NCI-H2227 (cell line): ENCODE data around the gene LAMP1.
"Not testable (repeated sequence)": the region's sequence is repeated elsewhere in the genome, so short reads cannot be mapped to it uniquely, and the experiment has no call there.

ENCODE experiments used
- DNase-seq: peaks from one replicate; lab custom pipeline; 2025; ENCODE audit not compliant: unreplicated experiment; lab: John Stamatoyannopoulos, UW

LAMP1 gene, protein sequence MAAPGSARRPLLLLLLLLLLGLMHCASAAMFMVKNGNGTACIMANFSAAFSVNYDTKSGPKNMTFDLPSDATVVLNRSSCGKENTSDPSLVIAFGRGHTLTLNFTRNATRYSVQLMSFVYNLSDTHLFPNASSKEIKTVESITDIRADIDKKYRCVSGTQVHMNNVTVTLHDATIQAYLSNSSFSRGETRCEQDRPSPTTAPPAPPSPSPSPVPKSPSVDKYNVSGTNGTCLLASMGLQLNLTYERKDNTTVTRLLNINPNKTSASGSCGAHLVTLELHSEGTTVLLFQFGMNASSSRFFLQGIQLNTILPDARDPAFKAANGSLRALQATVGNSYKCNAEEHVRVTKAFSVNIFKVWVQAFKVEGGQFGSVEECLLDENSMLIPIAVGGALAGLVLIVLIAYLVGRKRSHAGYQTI

DNA sequence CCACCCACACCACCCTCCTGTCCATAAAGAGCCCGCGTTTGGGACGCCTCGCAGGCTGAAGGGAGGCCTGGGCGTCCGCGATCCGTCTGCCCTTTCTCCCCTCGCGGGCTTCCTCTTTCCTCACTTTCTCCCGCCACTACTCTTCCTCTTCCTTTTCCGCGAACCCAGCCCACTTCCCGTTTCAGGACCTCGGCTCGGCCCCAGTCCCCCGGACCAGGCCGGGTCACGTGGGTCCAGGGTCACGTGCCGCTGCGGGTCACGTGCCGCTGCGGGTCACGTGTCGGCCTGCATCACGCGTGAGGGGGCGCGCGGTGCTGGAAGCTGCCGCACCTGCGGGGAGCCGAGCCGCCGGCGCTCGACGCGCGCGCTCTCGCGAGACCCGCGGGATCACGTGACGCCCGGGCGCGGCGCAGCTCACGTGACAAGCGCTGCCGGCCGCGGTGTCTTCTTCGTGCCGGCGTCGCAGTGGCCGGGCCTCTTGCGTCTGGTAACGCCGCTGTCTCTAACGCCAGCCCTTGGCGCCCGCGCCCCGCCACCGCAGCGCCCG, at the start of gene LAMP1:
Gene LAMP1 (plus strand): TSS at position 417 of the 547 bp plus-strand sequence. CDS start 196 bp downstream, outside the sequence.
- DNase-seq: peak; percentile 98

DNA sequence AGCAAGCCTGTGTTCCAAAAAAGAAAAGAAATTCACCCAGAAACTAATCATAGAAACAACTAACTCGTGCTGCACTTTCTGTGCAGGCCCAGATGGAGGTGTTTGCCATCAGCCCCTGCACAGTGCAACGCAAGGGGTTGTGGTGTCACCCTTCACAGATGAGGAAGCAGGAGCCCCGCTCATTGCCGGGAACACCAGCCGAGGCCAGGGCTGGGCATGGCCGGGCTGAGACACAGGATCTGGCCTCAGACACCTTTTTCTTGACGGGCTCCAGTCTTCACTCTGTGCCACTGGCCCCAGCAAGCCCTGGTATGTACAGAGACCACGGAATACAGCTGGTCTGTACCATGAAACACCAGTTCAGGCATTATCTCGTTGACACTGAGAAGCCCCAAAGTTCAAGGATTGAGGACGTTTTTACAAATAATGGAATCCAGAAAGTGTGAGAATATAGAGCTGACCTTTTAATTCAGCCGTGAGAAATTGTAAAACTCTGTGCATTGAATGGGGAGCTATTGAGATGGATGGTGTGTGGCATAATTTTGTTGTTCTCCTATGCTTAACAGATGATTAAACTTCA, 44.4 kb upstream of the LAMP1 start:
- no peak for DNase-seq

DNA sequence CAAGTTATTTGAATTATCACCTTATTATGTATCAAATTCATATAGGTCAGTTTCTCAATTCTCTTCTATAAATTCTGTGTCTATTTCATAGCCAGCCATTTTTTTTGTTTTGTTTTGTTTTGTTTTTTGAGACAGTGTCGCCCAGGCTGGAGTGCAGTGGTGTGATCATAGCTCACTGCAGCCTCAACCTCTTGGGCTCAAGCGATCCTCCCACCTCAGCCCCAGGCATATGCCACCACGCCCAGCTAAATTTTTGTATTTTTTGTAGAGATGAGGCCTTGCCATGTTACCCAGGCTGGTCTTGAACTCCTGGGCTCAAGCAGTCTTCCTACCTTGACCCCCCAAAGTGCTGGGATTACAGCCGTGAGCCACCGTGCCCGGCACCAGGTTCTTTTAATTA, 39.1 kb upstream of the LAMP1 start:
- DNase-seq: not testable (repeated sequence)

DNA sequence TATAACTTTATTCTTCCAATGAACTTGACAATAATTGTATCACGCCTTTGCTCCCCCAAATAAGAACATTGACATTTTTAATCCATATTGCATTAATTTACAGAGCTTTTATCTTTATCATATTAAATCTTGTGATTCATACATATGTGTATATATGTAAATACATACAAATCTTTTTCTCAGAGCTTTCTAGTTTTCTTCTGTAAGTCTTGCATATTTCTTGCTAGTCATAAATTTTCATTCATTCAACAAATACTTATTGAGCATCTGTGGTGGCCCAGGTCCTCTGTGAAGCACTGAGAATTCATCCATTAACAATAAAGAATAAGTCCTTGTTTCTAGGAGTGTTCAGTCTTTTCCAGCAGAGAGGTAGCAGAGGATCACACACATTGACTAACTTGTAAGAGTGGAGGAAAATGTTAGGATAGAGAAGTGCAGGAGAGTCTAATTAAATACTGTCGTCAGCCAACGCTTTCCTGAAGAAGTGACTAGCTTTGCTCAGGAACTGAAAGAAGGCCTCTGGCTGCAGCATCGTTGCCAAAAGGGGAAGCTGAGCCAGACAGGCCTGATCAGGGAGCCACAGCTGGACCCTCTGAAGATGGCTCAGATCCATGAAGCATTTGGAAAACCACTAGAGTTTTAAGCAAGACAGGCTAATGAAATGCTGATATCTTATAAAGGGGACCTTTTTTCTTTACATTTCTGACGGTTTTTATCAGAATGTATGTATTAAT, 38.6 kb upstream of the LAMP1 start:
- DNase-seq: no peak

DNA sequence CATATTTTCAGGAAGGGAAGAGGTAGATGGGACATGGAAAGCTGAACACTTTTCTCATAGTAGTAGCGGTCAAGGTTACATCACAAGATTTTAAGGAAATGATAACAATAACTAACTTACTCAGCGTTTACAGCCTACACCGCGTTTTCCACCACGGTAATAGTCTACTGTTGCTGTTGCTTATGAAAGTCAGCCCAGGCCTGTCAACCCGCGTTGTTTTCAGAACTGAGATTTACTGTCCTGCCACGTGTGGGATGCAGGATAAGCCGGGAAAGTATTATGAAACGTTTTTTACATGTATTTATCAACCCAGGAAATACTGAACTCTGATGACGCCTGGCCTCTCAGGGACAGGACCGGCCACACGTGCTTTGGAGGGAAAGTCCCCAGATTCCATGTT, 36.0 kb upstream of the LAMP1 start:
- DNase-seq: no peak

DNA sequence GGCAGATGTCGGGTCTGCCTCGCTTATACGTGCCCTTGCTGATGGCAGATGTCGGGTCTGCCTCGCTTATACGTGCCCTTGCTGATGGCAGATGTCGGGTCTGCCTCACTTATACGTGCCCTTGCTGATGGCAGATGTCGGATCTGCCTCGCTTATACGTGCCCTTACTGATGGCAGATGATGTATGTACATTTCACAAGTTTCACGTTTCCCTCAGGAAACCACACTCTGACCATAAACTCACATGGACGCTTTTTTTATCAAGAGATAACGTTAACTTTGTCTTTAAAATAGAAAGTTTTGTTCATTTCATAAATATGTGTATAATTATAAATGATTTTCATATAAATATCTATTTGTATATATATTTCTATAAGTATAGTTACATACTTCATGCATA, 34.0 kb upstream of the LAMP1 start:
- DNase-seq: not testable (repeated sequence)

DNA sequence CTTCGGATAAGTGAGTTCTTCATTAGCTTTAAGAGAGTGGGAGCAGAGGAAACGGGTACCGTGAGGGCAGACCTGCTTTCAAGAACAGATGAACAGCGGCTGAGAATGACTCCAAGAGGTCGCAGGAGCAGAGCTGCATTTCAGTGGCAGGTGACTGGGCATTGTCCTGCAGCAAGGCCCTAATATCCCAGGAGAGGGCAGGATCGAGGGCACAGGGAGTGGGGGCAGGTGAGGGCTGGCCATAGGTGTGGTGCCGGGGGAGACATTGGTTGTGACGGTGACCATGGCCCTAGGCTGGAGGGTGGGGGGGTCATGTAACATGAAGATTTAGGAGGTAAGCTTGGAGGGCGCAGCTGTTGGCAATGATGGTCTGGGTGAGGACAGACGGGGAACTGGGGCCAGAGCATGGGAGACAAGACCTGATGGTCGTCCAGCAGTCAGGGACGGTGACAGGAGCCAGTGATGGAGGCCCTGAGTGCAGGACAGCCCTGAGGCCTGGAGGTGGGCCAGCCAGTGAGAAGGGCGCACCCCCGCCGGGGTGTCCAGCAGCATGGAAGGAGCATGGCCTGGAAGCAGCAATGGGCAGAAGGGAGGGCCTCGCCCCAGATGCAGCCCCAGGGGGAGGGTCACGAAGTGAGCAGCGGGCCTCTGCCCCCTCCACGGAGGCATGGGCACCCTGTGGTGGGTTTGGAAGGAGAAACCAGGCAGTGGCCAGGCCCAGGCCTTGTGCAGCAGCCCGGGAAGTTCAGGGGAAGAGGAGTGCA, 29.2 kb upstream of the LAMP1 start:
- no peak for DNase-seq

DNA sequence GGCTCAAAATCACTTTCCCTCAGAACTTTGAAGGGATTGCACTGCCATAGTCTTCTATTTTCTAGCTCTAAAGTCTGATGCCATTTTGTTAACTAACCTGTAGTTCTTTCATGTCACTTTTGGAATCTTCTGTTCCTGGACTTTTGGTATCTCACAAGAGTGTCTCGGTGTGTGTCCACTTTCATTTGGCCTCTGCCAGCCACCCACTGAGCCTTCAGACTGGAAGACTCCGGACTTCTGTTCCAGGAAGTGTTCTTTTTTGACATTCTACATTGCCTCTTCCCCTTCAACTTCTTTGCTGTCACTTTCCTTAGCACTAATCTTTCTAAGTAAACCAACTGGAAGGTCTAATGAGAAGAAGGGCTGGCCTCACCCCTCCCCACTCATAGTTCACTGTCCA, 25.0 kb upstream of the LAMP1 start:
- no peak for DNase-seq

DNA sequence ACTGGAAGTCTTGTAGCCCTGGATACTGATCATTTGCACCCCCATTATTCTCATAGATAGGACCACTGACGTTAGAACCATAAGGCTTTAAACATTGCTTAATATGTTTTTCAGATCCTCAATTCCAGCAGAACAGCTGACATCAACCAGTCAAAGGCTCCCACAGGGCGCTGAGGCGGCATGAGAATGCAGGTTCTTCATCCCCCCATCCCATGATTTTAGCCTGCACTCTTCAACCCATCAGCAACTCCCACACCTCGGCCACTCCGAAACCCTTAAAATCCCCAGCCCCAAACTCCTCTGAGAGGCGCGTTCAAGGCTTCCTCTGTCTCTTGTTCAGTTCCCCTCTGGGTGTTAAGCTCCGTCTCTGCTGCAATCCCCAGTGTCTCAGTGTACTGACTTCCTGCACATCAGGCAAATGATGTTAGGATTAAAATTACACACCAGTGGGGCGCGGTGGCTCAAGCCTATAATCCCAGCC, 24.3 kb upstream of the LAMP1 start:
- DNase-seq: no peak

DNA sequence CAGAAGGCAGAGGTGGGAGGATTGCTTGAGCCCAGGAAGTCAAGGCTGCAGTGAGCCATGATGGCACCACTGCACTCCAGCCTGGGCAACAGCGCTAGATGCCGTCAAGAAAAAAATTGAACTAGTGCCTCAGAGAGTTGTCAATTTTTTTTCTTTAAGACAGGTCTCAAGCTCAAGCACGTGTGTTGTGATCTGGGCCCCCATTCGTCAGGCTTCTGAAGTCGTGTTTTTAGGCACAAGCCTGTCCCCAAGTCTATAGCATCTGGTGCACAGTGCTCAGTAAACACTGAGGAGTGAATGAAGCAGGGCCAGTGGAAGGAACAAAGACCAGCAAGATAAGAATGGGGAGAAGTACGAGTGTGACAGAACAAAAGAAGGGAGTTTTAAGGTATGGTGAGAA, 23.7 kb upstream of the LAMP1 start:
- DNase-seq: no peak

DNA sequence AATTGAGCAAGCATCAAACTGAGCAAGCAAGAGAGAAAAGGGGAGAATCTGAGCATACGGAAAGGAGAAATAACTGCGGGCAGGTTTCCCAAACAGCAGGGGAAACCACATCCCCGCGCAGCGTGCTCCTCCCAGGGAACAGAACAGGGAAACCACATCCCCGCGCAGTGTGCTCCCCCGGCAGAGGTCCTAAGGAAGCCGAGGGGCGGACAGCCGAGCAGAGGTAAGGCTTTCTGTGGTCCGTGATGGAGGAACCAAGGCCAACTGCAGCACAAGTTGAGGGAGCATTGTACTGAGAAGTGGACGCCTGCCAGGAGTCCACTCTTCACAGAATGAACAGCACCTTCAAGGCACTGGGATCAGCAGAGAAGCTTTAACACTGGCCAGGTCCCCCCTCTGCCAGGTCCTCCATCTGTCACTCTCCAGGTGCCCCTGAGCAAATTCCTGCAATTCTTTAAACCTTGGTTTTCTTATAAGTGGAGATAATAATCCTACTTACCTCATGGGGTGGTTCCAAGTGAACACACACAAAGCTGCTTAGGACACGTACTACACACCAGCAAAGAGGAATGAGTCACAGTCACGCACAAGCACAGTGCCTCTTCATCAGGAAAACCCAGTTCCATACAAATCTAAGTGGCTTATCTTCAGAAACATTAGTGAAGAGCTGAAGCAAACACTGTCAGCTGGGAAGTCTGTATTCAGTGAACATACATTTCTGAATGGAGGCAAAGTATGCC, 23.0 kb upstream of the LAMP1 start:
- DNase-seq: no peak

DNA sequence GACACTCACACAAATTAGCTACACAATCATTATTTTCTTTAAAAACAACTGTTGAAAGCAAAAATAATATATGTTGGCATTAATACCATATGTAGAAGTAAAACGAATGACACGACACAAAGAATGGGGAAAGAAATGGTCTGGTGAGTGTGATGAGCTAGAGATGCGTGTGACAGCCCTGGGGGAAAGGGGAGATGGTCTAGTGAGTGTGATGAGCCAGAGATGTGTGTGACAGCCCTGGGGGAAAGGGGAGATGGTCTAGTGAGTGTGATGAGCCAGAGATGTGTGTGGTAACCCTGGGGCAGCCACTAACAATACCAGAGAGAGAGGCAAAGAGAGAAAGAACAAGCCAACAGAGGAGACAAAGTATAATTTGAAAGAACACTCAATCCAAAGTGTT, 22.3 kb upstream of the LAMP1 start:
- DNase-seq: no peak

DNA sequence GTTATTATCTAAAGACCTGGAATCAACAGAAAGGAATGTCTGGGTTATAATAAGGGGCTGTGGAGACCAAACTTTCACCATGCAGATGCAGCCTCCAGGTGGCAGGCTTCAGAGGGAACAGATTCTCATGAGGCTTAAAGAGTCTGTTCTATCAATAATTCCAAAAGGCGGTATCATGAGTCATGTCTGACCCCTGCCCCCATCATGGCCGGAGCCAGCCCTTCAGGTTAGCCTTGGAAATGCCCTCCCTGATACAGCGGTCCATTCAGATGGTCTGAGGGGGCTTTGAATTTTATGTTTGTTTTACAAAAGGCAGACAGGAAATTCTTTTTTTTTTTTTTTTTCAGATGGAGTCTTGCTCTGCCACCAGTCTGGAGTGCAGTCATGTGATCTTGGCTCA, 21.7 kb upstream of the LAMP1 start:
- DNase-seq: peak; percentile 17

DNA sequence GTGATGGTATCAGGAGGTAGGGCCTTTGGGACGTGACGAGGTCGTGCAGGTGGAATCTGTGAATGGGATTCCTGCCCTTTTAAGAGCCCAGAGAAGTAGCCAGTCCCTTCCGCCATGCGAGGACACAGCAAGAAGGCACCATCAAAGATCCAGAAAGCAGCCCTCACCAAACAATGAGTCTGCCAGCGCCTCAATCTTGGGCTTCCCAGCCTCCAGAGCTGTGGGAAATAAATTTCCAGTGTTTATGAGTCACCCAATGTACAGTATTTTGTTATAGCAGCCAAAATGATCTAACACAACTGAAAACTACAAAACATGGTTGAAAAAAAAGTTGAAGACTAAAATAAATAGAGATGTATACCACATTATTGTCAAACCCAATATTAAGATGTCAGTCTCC, 16.9 kb upstream of the LAMP1 start:
- DNase-seq: no peak

DNA sequence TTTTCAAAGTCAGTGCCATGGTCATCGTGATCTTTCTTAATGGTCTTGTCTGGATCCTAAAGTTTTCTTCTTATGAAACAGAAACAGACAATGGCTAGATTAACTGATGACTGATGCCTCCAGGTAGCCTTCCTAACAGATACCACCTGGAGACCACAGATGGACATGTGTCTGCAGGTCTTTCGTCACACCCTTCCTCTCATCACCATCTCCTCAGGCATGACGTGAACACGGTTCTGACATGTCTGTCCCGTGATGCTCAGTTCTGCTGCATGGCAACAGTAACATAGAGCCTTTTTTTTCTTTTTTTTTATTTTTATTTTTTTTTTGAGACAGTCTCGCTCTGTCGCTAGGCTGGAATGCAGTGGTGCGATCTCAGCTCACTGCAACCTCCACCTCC, 13.1 kb upstream of the LAMP1 start:
- no peak for DNase-seq

DNA sequence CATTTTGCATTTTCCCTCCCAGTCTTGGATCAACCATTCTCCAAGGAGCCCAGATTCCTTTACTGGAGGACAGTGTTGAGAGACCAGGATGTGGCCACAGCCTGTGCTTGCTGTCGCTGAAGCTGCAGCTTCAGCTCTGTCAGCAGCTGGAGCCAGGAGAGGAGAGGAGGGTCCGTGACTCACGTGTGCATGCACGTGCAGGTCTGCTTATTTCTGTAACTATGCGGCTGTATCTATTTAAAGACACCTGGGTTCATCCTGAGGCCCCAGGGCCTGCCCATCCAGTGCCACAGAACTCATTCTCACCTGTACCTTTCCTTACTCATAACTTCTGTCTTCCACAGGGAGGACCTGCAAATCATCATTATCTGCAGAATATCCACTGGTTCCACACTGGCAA, 8.2 kb upstream of the LAMP1 start:
- no peak for DNase-seq

DNA sequence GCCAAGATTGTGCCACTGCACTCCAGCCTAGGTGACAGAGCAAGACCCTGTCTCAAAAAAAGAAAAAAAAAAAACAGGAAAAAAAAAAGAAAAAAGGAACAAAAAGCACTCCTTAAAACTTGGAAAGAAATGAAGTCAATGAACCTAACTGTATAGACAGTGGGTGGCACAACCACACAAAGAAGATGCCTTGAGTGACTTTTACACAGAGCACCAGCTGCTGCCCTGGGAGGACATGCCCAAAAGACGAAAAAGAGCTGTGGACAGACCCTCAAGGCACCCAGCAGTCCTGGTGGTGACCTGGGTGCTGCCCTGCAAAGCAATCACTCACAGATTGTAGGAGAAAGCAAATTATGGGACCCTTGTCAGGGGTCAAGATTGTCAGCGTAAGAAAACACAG, 5.9 kb upstream of the LAMP1 start:
- no peak for DNase-seq

DNA sequence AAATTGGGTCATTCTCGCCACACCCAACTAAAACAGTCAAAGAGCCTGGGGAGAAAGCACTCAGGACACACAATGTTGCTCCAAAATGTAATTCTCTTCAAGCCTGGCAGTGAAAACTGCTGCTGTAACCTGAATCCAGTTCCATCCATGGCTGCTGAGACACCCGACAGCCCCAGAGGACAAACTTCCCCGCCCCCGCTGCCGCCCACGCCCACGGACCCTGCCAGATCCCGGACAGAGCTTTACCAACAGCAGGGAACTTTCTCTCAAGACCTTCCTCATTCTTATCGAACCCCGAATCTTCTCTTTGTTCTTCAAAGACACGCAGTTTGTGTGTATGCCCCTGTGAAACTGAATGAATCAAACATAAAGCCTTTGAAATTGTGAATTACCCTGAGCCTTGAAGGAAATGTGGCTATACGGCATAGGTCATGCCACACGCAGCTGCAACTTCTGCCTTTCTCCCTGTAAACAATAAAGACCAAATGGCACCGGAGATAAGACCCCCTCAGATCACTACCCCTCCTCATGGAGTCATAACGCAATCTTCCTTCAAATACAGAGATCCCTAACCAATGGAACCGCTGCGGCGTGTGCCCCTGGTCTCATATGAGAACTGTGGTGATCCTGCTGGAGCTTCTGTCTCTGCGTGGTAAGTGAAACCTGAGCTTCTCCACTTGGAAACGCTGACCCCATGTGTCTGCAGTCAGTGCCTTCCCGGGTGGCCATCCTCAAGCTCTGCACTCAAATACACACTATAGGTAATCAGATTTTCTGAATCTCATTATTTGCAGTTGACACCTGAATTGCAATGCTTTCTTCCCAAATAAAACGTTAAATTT, 4.8 kb upstream of the LAMP1 start:
- no peak for DNase-seq

DNA sequence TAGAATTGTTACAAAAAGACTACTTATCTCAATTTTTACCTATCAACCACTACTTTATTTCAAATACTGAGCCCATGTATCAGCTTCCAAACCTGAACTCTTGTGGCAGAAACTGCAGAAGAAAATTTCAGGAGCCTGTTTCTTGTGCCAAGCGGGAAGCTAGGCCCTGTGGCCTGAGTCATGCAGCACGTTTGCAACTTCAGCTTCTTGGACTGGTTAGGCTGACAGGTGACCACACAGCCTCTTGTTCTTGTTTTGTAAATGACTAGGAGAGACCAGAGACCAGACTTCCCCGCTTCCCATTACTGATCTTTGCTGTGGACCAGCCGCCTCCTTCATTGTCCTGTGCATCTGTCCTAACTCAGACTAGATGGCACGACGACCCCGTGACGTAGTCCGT, 3.4 kb upstream of the LAMP1 start:
- no peak for DNase-seq
